ENCODE data around the gene IL1RAPL1. TPM values are rescaled to one million over a fixed set of nuclear protein-coding genes. Genes with fewer than 3 reads are reported as not detected.

Gene IL1RAPL1
- total RNA-seq, 2 experiments from 2014 or later: not detected

- Mint-ChIP-seq H3K27ac (no peak overlapping the region), H3K36me3 (ENCODE audit: low read depth) (no peaks in the 10 kb centered on the region), H3K9me3 (no peaks in the 10 kb centered on the region), H3K4me1 (ENCODE audit: low read depth) (no peaks in the 10 kb centered on the region), H3K4me3 (no peak overlapping the region), H3K27me3 (no peaks in the 10 kb centered on the region)
- Histone ChIP-seq H3K27ac (ENCODE audit: low read depth in 1 of 2, low read length in 2 of 2) (no peak overlapping the region), H3K27me3 (ENCODE audit: control insufficient read depth in 1 of 2, insufficient read depth in 2 of 2, low read length in 2 of 2) (no peaks in the 10 kb centered on the region), H3K4me3 (ENCODE audit: low read length) (no peak overlapping the region), H3K4me1 (ENCODE audit: insufficient read depth, low read length) (no peaks in the 10 kb centered on the region), H3K9me3 (ENCODE audit: control insufficient read depth in 1 of 2, insufficient read depth in 1 of 2, low read length in 2 of 2) (no peaks in the 10 kb centered on the region), H3K36me3 (ENCODE audit: insufficient read depth, low read length) (no peaks in the 10 kb centered on the region)
- no peak for TF ChIP-seq CTCF (IDR thresholded peaks at IDR 0.05)
- POLR2A ChIA-PET: no interaction called here
- no peak for DNase-seq
- ATAC-seq (ENCODE audit: poor library complexity): no peak
- CTCF ChIA-PET: no interaction called here
- intact Hi-C loops (cut with DNase I, micrococcal nuclease): no loop called here
Measured at GRCh38 chrX:29542152-29542551, 954.9 kb downstream of the IL1RAPL1 start.

GRCh38 chrX:29545878-29546277 is 958.6 kb downstream of the IL1RAPL1 start:
- no peaks in the 10 kb centered on the region for H3K9me3 Mint-ChIP-seq
- CTCF ChIA-PET: no interaction called here

GRCh38 chrX:29547877-29548276 is 960.6 kb downstream of the IL1RAPL1 start:
- H3K9me3 ChIP-seq (ENCODE audit: control insufficient read depth in 1 of 2, insufficient read depth in 1 of 2, low read length in 2 of 2): no peaks in the 10 kb centered on the region
- no peaks in the 10 kb centered on the region for H3K4me1 ChIP-seq (ENCODE audit: insufficient read depth, low read length)
- H3K4me1 Mint-ChIP-seq (ENCODE audit: low read depth): no peaks in the 10 kb centered on the region
- intact Hi-C loops (cut with DNase I, micrococcal nuclease): no loop called here
- H3K4me3 ChIP-seq (ENCODE audit: low read length): no peak overlapping the region
- no peaks in the 10 kb centered on the region for H3K27me3 ChIP-seq (ENCODE audit: control insufficient read depth in 1 of 2, insufficient read depth in 2 of 2, low read length in 2 of 2)
- H3K27ac ChIP-seq (ENCODE audit: low read depth in 1 of 2, low read length in 2 of 2): no peak overlapping the region
- H3K9me3 Mint-ChIP-seq: no peaks in the 10 kb centered on the region
- CTCF ChIA-PET: no interaction called here
- no peak for DNase-seq
- no peak for TF ChIP-seq CTCF (IDR thresholded peaks at IDR 0.05)
- H3K27ac Mint-ChIP-seq: no peak overlapping the region
- POLR2A ChIA-PET: no interaction called here
- no peaks in the 10 kb centered on the region for H3K36me3 ChIP-seq (ENCODE audit: insufficient read depth, low read length)
- no peak overlapping the region for H3K4me3 Mint-ChIP-seq
- no peaks in the 10 kb centered on the region for H3K36me3 Mint-ChIP-seq (ENCODE audit: low read depth)
- no peaks in the 10 kb centered on the region for H3K27me3 Mint-ChIP-seq
- ATAC-seq (ENCODE audit: poor library complexity): no peak

More at GRCh38 chrX:29545878-29546277, 958.6 kb downstream of the IL1RAPL1 start:
- Mint-ChIP-seq H3K36me3 (ENCODE audit: low read depth) (no peaks in the 10 kb centered on the region), H3K4me1 (ENCODE audit: low read depth) (no peaks in the 10 kb centered on the region), H3K4me3 (no peak overlapping the region), H3K27me3 (no peaks in the 10 kb centered on the region), H3K27ac (no peak overlapping the region)
- Histone ChIP-seq H3K36me3 (ENCODE audit: insufficient read depth, low read length) (no peaks in the 10 kb centered on the region), H3K27ac (ENCODE audit: low read depth in 1 of 2, low read length in 2 of 2) (no peak overlapping the region), H3K4me3 (ENCODE audit: low read length) (no peak overlapping the region), H3K4me1 (ENCODE audit: insufficient read depth, low read length) (no peaks in the 10 kb centered on the region), H3K27me3 (ENCODE audit: control insufficient read depth in 1 of 2, insufficient read depth in 2 of 2, low read length in 2 of 2) (no peaks in the 10 kb centered on the region), H3K9me3 (ENCODE audit: control insufficient read depth in 1 of 2, insufficient read depth in 1 of 2, low read length in 2 of 2) (no peaks in the 10 kb centered on the region)
- no peak for DNase-seq
- intact Hi-C loops (cut with DNase I, micrococcal nuclease): no loop called here
- POLR2A ChIA-PET: no interaction called here
- TF ChIP-seq CTCF (IDR thresholded peaks at IDR 0.05): no peak
- no peak for ATAC-seq (ENCODE audit: poor library complexity)

Measured in CD4-positive, alpha-beta T cell (primary cell).